ENCODE measurements around the gene SPINK4. TPM values are rescaled to one million over a fixed set of nuclear protein-coding genes. Genes with fewer than 3 reads are reported as not detected.

SPINK4 gene
- total RNA-seq, 1 donor from 2014 or later: not detected

DNA sequence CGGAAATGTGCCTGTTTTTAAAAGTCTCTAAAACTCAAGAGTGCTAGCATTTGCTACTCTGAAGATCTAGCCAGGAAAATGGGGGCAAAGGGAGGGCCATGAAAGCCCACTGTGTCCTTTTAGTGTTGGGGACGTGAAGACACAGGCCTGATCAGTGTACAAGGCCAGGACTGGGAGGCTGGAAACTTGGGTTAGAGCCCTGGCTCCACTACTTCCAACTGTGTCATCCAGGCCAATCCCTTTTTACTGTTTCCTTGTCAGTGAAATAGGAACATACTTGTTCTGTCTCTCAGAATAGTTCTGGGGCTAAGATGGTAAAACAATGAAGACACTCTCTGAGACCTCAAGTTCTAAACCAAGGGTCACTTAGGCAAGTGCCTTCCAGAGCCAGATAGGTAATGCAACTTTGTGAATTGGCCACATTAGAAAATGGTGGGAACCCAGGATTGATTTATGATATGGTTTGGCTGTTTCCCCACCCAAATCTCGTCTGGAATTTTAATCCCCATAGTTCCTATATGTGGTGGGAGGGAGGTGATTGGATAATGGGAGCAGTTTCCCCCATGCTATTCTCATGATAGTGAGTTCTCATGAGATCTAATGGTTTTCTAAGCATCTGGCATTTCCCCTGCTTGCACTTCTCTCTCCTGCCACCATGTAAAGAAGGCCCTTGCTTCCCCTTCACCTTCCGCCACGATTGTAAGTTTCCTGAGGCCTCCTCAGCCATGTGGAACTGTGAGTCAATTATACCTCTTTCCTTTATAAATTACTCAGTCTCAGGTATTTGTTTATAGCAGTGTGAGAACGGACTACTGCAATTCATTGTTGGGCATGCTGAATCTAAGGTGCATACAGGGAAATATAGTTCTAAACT lies 42.5 kb upstream of the SPINK4 start:
- no peaks in the 10 kb centered on the region for H3K36me3 Mint-ChIP-seq (ENCODE audit: unreplicated experiment)
- DNase-seq: no peak
- TF ChIP-seq, protein P1, sequence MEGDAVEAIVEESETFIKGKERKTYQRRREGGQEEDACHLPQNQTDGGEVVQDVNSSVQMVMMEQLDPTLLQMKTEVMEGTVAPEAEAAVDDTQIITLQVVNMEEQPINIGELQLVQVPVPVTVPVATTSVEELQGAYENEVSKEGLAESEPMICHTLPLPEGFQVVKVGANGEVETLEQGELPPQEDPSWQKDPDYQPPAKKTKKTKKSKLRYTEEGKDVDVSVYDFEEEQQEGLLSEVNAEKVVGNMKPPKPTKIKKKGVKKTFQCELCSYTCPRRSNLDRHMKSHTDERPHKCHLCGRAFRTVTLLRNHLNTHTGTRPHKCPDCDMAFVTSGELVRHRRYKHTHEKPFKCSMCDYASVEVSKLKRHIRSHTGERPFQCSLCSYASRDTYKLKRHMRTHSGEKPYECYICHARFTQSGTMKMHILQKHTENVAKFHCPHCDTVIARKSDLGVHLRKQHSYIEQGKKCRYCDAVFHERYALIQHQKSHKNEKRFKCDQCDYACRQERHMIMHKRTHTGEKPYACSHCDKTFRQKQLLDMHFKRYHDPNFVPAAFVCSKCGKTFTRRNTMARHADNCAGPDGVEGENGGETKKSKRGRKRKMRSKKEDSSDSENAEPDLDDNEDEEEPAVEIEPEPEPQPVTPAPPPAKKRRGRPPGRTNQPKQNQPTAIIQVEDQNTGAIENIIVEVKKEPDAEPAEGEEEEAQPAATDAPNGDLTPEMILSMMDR (IDR thresholded peaks at IDR 0.05; ENCODE audit: partially characterized antibody, unreplicated experiment): no peak
- H3K4me3 Mint-ChIP-seq (ENCODE audit: unreplicated experiment): no peak overlapping the region
- no peaks in the 10 kb centered on the region for H3K27me3 Mint-ChIP-seq (ENCODE audit: unreplicated experiment)
- peaks cover 4% of the 10 kb centered on the region for H3K4me1 Mint-ChIP-seq (ENCODE audit: low read depth, unreplicated experiment)
- no peaks in the 10 kb centered on the region for H3K9me3 Mint-ChIP-seq (ENCODE audit: unreplicated experiment)
- H3K27ac Mint-ChIP-seq (ENCODE audit: unreplicated experiment): no peak overlapping the region

DNA sequence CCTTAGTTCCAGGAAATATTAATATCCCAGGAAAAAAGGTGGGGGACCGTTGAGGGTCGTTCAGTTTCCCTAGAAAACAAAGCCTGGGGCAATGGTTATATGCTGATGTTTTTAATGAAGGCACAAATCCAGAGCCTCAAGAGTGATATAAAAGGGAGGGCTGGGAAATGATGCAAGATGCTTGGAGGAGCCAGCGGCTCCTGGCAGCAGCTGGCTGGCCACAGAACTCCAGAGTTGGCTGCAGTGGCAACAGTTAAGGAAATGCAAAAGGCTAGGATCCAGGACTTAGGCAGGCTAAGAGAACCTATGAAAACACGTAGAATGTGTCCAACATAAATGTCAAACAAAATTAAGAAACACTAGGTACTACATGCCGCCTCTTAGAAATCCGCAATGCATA lies 41.8 kb upstream of the SPINK4 start:
- TF ChIP-seq, protein P1 (IDR thresholded peaks at IDR 0.05; ENCODE audit: partially characterized antibody, unreplicated experiment): no peak
- Mint-ChIP-seq H3K36me3 (ENCODE audit: unreplicated experiment) (no peaks in the 10 kb centered on the region), H3K4me3 (ENCODE audit: unreplicated experiment) (no peak overlapping the region), H3K27ac (ENCODE audit: unreplicated experiment) (no peak overlapping the region), H3K9me3 (ENCODE audit: unreplicated experiment) (no peaks in the 10 kb centered on the region), H3K4me1 (ENCODE audit: low read depth, unreplicated experiment) (no peaks in the 10 kb centered on the region), H3K27me3 (ENCODE audit: unreplicated experiment) (peaks cover 2% of the 10 kb centered on the region)
- DNase-seq: no peak

DNA sequence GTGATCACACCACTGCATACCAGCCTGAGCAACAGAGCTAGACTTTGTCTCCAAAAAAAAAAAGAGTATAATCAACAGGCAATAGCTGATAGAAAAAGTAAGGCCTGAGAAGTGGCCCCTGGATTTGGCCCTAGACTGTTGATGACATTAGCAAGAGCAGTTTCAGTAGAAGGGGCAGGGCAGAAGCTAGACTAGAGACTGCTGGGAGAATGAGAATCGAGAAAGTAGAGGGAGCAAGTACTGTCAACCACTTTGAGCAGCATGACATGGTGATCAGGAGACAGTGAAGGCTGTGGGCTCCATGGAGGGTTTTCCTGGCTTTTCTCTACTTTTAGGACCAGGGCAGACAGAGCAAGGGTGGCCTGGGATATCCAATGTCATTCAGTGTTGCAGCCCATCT lies 37.9 kb upstream of the SPINK4 start:
- H3K27me3 Mint-ChIP-seq (ENCODE audit: unreplicated experiment): peaks cover 4% of the 10 kb centered on the region

DNA sequence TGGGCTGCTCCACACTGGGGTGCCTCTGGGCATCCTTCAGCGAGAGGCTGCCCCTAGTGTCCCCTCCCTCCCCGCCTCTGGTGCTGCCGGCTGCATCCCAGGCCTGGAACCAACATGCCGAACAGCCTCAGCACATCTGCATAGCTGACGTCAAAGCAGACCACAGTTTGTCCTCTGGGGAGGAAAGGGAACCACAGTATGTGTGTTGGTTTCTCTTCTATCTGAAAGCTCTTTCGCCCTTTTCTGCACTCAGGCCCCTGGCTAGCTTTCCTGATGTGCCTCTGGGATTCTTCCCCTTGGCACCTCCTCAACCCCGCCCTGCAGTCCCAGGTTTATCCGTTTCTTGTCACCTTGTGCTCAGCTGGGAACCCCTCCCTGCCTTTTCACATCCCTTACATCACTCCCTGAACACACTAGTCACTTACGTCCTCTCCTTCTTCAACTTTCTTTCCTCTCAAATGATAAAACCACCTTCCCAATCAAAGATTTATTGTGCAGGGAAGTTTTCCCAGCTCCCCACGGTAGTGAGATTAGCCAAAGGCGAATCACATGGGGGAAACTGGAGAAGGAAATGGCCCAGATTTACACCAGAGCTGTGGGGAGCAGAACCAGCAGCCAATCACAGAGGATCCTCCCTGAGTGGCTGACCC lies 37.3 kb upstream of the SPINK4 start:
- H3K4me1 Mint-ChIP-seq (ENCODE audit: low read depth, unreplicated experiment): no peaks in the 10 kb centered on the region
- DNase-seq: no peak
- H3K9me3 Mint-ChIP-seq (ENCODE audit: unreplicated experiment): no peaks in the 10 kb centered on the region
- TF ChIP-seq, protein P1 (IDR thresholded peaks at IDR 0.05; ENCODE audit: partially characterized antibody, unreplicated experiment): no peak
- H3K27me3 Mint-ChIP-seq (ENCODE audit: unreplicated experiment): peaks cover 4% of the 10 kb centered on the region
- no peak overlapping the region for H3K4me3 Mint-ChIP-seq (ENCODE audit: unreplicated experiment)
- H3K27ac Mint-ChIP-seq (ENCODE audit: unreplicated experiment): no peak overlapping the region
- H3K36me3 Mint-ChIP-seq (ENCODE audit: unreplicated experiment): no peaks in the 10 kb centered on the region

More for the DNA sequence above, 37.9 kb upstream of the SPINK4 start:
- Mint-ChIP-seq H3K27ac (ENCODE audit: unreplicated experiment) (no peak overlapping the region), H3K4me3 (ENCODE audit: unreplicated experiment) (no peak overlapping the region), H3K9me3 (ENCODE audit: unreplicated experiment) (no peaks in the 10 kb centered on the region), H3K4me1 (ENCODE audit: low read depth, unreplicated experiment) (no peaks in the 10 kb centered on the region), H3K36me3 (ENCODE audit: unreplicated experiment) (no peaks in the 10 kb centered on the region)
- TF ChIP-seq, protein P1 (IDR thresholded peaks at IDR 0.05; ENCODE audit: partially characterized antibody, unreplicated experiment): no peak
- DNase-seq: no peak

DNA sequence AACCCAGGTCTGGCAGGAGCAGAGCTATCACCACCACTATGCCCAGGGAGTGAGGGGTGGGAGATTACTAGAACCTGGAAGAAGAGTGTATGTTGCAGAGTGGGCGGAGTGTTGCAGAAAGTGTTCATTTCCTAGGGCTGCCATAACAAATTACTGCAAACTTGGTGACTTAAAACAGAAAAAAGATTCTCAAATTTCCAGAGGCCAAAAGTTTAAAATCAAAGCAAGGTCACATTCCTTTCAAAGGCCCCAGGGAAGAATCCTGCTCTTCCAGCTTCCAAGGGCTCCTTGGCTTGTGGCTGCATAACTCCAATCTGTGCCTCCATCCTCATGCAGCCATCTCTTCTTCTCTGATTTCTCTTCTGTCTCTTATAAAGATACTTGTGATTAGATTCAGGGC lies 30.6 kb upstream of the SPINK4 start:
- Mint-ChIP-seq H3K9me3 (ENCODE audit: unreplicated experiment) (no peaks in the 10 kb centered on the region), H3K36me3 (ENCODE audit: unreplicated experiment) (no peaks in the 10 kb centered on the region), H3K4me1 (ENCODE audit: low read depth, unreplicated experiment) (no peaks in the 10 kb centered on the region), H3K27ac (ENCODE audit: unreplicated experiment) (no peak overlapping the region), H3K27me3 (ENCODE audit: unreplicated experiment) (peaks cover 2% of the 10 kb centered on the region), H3K4me3 (ENCODE audit: unreplicated experiment) (no peak overlapping the region)
- no peak for DNase-seq
- TF ChIP-seq, protein P1 (IDR thresholded peaks at IDR 0.05; ENCODE audit: partially characterized antibody, unreplicated experiment): no peak

Measured in glutamatergic neuron (in vitro differentiated cells).